Fibroblast of lung (primary cell): ENCODE data around the gene BTNL2.

Experiments used
- CTCF ChIP-seq, 2 donors: IDR thresholded peaks in 1 of 2; conservative IDR thresholded peaks in 1 of 2; 1 replicate in 1 of 2; 2 replicates in 1 of 2; pipeline ENCODE4 v1.5.1; 2011 to 2012; ENCODE audit warnings: low read length in 2 of 2, control low read depth in 1 of 2, inconsistent platforms in 1 of 2, low read depth in 1 of 2, mild to moderate bottlenecking in 1 of 2
- EZH2 ChIP-seq: IDR thresholded peaks from 2 replicates; pipeline ENCODE4 v1.5.1; 2012; ENCODE audit warnings: low read length, control low read depth, mild to moderate bottlenecking; ENCODE audit errors: missing control alignments

- TF ChIP-seq CTCF (conservative IDR thresholded peaks at IDR 0.05 in 1 of 2, IDR thresholded peaks at IDR 0.05 in 1 of 2; ENCODE audit: low read depth in 1 of 2, low read length in 2 of 2): no peak
- TF ChIP-seq EZH2: no peak
Observed at GRCh38 chr6:32447932-32448331, 41.0 kb upstream of the BTNL2 start.
